Heart right ventricle (tissue), 16 donors: ENCODE measurements around the gene EGFR. TPM values are rescaled to one million over a fixed set of nuclear protein-coding genes. Genes with fewer than 3 reads are reported as not detected.

ENCODE experiments used
- ATAC-seq, 8 donors: fragments of 200-7000 bp; cut with Tn5 transposase; one replicate each; pipeline ENCODE4 v1.9.1; 2020; ENCODE audit warnings: mild to moderate bottlenecking in 8 of 8, moderate library complexity in 8 of 8, moderate number of reproducible peaks in 1 of 8
- DNase-seq, 2 donors: peaks; one replicate each; pipeline ENCODE4 v3.0.0-alpha.2; 2020
- H3K27ac ChIP-seq, 10 donors: fragments of 200-600 bp; sonication (generic) in 2 of 10; one replicate each; pipeline versions ENCODE4 v1.5.0 to v1.8.0; 2020 to 2022; ENCODE audit warnings: mild to moderate bottlenecking in 3 of 10
- H3K27me3 ChIP-seq, 7 donors: fragments of 200-600 bp; one replicate each; pipeline ENCODE4 v1.8.0; 2021 to 2022; ENCODE audit warnings: mild to moderate bottlenecking in 2 of 7
- H3K36me3 ChIP-seq, 9 donors: fragments of 200-600 bp; sonication (generic) in 1 of 9; one replicate each; pipeline versions ENCODE4 v1.5.0 to v1.8.0; 2020 to 2022; ENCODE audit warnings: mild to moderate bottlenecking in 2 of 9
- H3K4me1 ChIP-seq, 9 donors: fragments of 200-600 bp; sonication (generic) in 1 of 9; one replicate each; pipeline versions ENCODE4 v1.5.0 to v1.8.0; 2020 to 2022; ENCODE audit warnings: mild to moderate bottlenecking in 4 of 9
- H3K4me3 ChIP-seq, 10 donors: fragments of 200-600 bp; sonication (generic) in 2 of 10; one replicate each; pipeline versions ENCODE4 v1.5.0 to v1.8.0; 2020 to 2022; ENCODE audit warnings: mild to moderate bottlenecking in 7 of 10, moderate library complexity in 2 of 10
- H3K9me3 ChIP-seq, 11 donors: fragments of 200-600 bp in 10 of 11; sonication (generic) in 2 of 11; one replicate each; pipeline versions ENCODE4 v1.5.0 to v1.8.0; 2013 to 2022; ENCODE audit warnings: mild to moderate bottlenecking in 2 of 11, control low read depth in 1 of 11, moderate library complexity in 1 of 11
- CTCF ChIP-seq, 9 donors: fragments of 200-600 bp; sonication (generic) in 2 of 9; IDR thresholded peaks; one replicate each; pipeline versions ENCODE4 v1.5.0 to v1.8.0; 2021 to 2022; ENCODE audit warnings: antibody characterized with exemption in 9 of 9, mild to moderate bottlenecking in 5 of 9, moderate library complexity in 1 of 9
- WGBS, 2 donors: extraction: QIAGEN DNeasy Blood & Tissue Kit; methylation state at CpG; one replicate each; pipeline ENCODE4 v1.1.7; 2013; ENCODE audit warnings: inconsistent platforms in 1 of 2; 5-methylcytosine and 5-hydroxymethylcytosine counted together
- intact Hi-C, 10 donors: fragments of 100-400 bp; cut with DNase I; formaldehyde crosslinking; loops; one replicate each; pipeline versions ENCODE4 v1.11.1 to v1.14.2; 2022
- polyA plus RNA-seq, 2 donors: library from polyadenylated mRNA; stranded (reverse); fragments of 200-250 nt; gene quantifications; one replicate each; pipeline ENCODE4 v1.2.3, GENCODE V29; 2013
- total RNA-seq, 10 donors: library from RNA; stranded (reverse); fragmentation: NEBNext Ultra II Directional in 3 of 10; extraction: Animal tissue kit (Norgen Biotek cat#: 25700) in 3 of 10; gene quantifications; one replicate each; pipeline versions ENCODE4 v1.2.1 to v1.2.4, GENCODE V29; 2021 to 2023
- donor health status: Arrhythmogenic right ventricular cardiomyopathy.
- donor health status: ischemic (EF 13 %, LVEDD 7.1; RV severe dilation, severe dysfunction).
- donor health status: healthy with polysubstance abuse.
- donor health status: DM: no; HTN: yes; CAD: no.
- donor health status: DM: no; HTN: no; CAD: no.
- donor health status: ischemic (EF 25% LVEDD 6.9; RV normal size, moderate dysfunction).
- donor health status: ischemic (EF 25% LVEDD 5.7; RV mildly dilated, moderate dysfunction).
- donor health status: healthy.
- donor health status: DM: yes; HTN: yes; CAD: no.
- donor health status: Ischemic cardiomyopathy.
- donor health status: ischemic (EF 35%, LVEDD 5.7; RV mildly dilated, moderate dysfunction).
- donor health status: nonischemic (EF 11% LVEDD 7.7; RV severe dilation, severe dysfunction).
- donor health status: DM: yes; HTN: yes; CAD: no.
- donor health status: PGD.
- donor health status: ischemic (EF 29% LVEDD 5.4; RV normal size, mild dysfunction).
- donor health status: nonischemic (EF 23%, LVEDD 6.1; RV moderate dilation, normal function).

EGFR gene
- total and polyA plus RNA-seq, 12 donors: 1.9 to 13.5 (median 7.6) TPM

GRCh38 chr7:55104712-55105433 is 86.1 kb downstream of the EGFR start:
- no peak overlapping the region for H3K27ac ChIP-seq
- intact Hi-C loops: loop anchor here in 1 of 10 donors (10.0 kb wide), 1 partner anchor 60 kb away; no protein-coding TSS in a partner anchor
- 83 to 87% methylated on average over 3 of the region's 3 CpGs for WGBS, 2 donors
- ATAC-seq: no peak
- H3K4me3 ChIP-seq: no peak overlapping the region
- DNase-seq: no peak
- H3K4me1 ChIP-seq: peaks cover 7 to 48% (median 17%) of the 10 kb centered on the region in 9 donors
- no peaks in the 10 kb centered on the region for H3K36me3 ChIP-seq
- no peak for TF ChIP-seq CTCF (IDR thresholded peaks at IDR 0.05)
- H3K9me3 ChIP-seq: no peaks in the 10 kb centered on the region
- H3K27me3 ChIP-seq: no peaks in the 10 kb centered on the region

- peaks cover 2 to 48% (median 13%) of the 10 kb centered on the region in 9 donors for H3K4me1 ChIP-seq
- no peaks in the 10 kb centered on the region for H3K36me3 ChIP-seq
- DNase-seq (no peak), ATAC-seq (no peak)
- H3K27ac ChIP-seq: no peak overlapping the region
- intact Hi-C loops: loop anchor here in 1 of 10 donors (10.0 kb wide), 1 partner anchor 59 kb away; no protein-coding TSS in a partner anchor
- no peaks in the 10 kb centered on the region for H3K27me3 ChIP-seq
- H3K4me3 ChIP-seq: no peak overlapping the region
- no peaks in the 10 kb centered on the region for H3K9me3 ChIP-seq
- WGBS, 2 donors: 92 to 95% methylated on average over 6 of the region's 6 CpGs
- no peak for TF ChIP-seq CTCF (IDR thresholded peaks at IDR 0.05)
These were observed 87.1 kb downstream of the EGFR start for GRCh38 chr7:55105952-55106351.

GRCh38 chr7:55107946-55108345 is 89.1 kb downstream of the EGFR start:
- no peaks in the 10 kb centered on the region for H3K36me3 ChIP-seq
- H3K4me1 ChIP-seq: peaks cover 0 to 42% (median 6%) of the 10 kb centered on the region in 9 donors
- H3K4me3 ChIP-seq: no peak overlapping the region
- no peak for ATAC-seq
- intact Hi-C loops: loop anchor here in 1 of 10 donors (10.0 kb wide), 1 partner anchor 57 kb away; no protein-coding TSS in a partner anchor
- TF ChIP-seq CTCF (IDR thresholded peaks at IDR 0.05): no peak
- H3K27ac ChIP-seq: no peak overlapping the region
- DNase-seq: no peak
- no peaks in the 10 kb centered on the region for H3K27me3 ChIP-seq
- H3K9me3 ChIP-seq: no peaks in the 10 kb centered on the region
- WGBS, 2 donors: 94 to 96% methylated on average over 4 of the region's 4 CpGs

GRCh38 chr7:55108401-55108800 is 89.6 kb downstream of the EGFR start:
- DNase-seq (no peak), ATAC-seq (no peak)
- no peaks in the 10 kb centered on the region for H3K9me3 ChIP-seq
- no peak overlapping the region for H3K27ac ChIP-seq
- no peak for TF ChIP-seq CTCF (IDR thresholded peaks at IDR 0.05)
- H3K36me3 ChIP-seq: no peaks in the 10 kb centered on the region
- WGBS, 2 donors: 97 to 98% methylated on average over 5 of the region's 5 CpGs
- no peaks in the 10 kb centered on the region for H3K27me3 ChIP-seq
- peaks cover 0 to 42% (median 6%) of the 10 kb centered on the region in 9 donors for H3K4me1 ChIP-seq
- intact Hi-C loops: loop anchor here in 1 of 10 donors (10.0 kb wide), 1 partner anchor 56 kb away; no protein-coding TSS in a partner anchor
- H3K4me3 ChIP-seq: no peak overlapping the region
